GM12891 (cell line): ENCODE results near the gene TUSC1.

Experiments
- PAX5 ChIP-seq: IDR thresholded peaks from 2 replicates; pipeline ENCODE4 v1.6.1; 2011; ENCODE audit warnings: low read length, moderate library complexity, mild to moderate bottlenecking; ENCODE audit not compliant: insufficient read depth, severe bottlenecking
- POLR2A ChIP-seq: IDR thresholded peaks from 2 replicates; pipeline ENCODE4 v1.6.1; 2011; ENCODE audit warnings: low read depth, low read length, control low read depth
- POLR2AphosphoS5 ChIP-seq: IDR thresholded peaks from 2 replicates; pipeline ENCODE4 v1.6.1; 2011; ENCODE audit warnings: low read depth, low read length, control low read depth
- TAF1 ChIP-seq: IDR thresholded peaks from 2 replicates; pipeline ENCODE4 v1.6.1; 2011; ENCODE audit warnings: low read depth, low read length, control low read depth

DNA sequence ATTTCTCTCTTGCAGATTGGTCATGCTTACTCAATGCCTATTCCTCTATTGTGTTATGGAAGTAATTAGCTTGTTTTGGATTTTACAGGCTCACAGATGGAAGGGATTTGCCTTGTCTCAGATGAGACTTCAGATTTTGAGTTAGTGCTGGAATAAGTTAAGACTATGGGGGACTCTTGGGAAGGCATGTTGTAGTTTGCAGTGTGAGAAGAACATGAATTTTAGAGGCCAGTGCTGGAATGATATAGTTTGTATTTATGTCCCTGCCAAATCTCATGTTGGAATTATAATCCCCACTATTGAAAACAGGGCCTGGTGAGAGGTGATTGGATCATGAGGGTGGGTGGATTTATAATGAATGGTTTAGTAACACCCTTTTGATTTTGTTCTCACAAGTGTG is 6.1 kb upstream of the TUSC1 start:
- no peak for TF ChIP-seq POLR2A
- no peak for TF ChIP-seq TAF1
- no peak for TF ChIP-seq PAX5
- TF ChIP-seq POLR2AphosphoS5 = no peak
